RWPE1 (cell line): ENCODE data around the gene MERTK.

ENCODE experiments used
- CTCF ChIA-PET: fragments of 350-600 bp; sonication (Branson Sonifier 250); formaldehyde crosslinking; extraction: SDS; loops from one replicate; lab custom pipeline; 2021; lab: Yijun Ruan, JAX
- POLR2A ChIA-PET: fragments of 400-600 bp; formaldehyde crosslinking; extraction: SDS; loops from one replicate; lab custom pipeline; 2020; ENCODE audit warnings: antibody characterized with exemption; ENCODE audit not compliant: low non-redundant PET; lab: Yijun Ruan, JAX
- DNase-seq: peaks from one replicate; pipeline ENCODE4 v3.0.0; 2012; ENCODE audit warnings: low spot score
- H3K27ac ChIP-seq: fragments of 450-650 bp; 2 replicates; pipeline ENCODE4 v1.5.1; 2017
- TF ChIP-seq, protein P1 (sequence below): fragments of 450-650 bp; conservative IDR thresholded peaks from 2 replicates; pipeline ENCODE4 v1.5.1; 2017; ENCODE audit warnings: low read depth, mild to moderate bottlenecking

Gene MERTK

DNA sequence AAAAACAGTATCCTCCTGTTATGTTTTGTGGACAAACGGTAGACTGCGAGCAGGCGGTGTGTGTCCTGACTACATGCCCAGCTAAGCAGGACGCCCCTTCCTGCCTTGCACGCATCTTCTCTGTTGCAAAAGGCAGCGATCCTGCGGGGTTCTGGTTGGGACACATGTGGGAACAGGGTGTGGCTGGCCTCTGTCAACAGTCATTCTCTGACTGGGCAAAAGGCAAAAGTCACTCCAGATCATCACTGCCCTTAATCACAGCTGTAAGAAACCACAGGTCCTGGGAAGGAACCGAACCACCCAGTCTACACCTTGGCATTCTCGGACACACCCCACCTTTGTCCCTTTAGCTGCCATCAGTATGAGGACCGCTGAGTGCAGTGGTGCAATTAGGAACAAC lies 112.3 kb downstream of the MERTK start:
- POLR2A ChIA-PET = interaction anchor here (0.6 kb wide), 1 partner anchor 22 kb away, joined by 3 read pairs; no protein-coding TSS in a partner anchor
- CTCF ChIA-PET = no interaction called here

DNA sequence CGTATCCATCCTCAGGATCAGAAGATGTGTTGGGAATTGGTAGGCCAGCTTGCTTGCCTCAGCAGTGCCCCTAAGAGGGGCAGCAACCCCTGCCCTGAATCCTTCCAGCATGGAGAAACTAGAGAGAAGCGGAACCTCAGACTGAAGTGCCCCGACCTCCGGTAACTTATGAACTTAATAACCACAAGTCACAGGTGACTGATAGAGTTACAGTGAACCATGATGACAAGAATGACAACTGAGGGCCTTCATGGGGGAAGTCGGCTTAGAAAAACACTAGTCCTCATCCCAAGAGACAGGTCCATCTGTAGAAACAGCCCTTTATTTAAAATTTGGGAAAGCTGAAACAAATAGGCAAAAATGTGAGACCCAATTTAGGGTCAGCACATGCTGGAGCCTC lies 114.1 kb downstream of the MERTK start:
- ChIA-PET CTCF (interaction anchor here (0.7 kb wide), 1 partner anchor 106 kb away, joined by 3 read pairs; no protein-coding TSS in a partner anchor), POLR2A (no interaction called here)
- TF ChIP-seq, protein P1, sequence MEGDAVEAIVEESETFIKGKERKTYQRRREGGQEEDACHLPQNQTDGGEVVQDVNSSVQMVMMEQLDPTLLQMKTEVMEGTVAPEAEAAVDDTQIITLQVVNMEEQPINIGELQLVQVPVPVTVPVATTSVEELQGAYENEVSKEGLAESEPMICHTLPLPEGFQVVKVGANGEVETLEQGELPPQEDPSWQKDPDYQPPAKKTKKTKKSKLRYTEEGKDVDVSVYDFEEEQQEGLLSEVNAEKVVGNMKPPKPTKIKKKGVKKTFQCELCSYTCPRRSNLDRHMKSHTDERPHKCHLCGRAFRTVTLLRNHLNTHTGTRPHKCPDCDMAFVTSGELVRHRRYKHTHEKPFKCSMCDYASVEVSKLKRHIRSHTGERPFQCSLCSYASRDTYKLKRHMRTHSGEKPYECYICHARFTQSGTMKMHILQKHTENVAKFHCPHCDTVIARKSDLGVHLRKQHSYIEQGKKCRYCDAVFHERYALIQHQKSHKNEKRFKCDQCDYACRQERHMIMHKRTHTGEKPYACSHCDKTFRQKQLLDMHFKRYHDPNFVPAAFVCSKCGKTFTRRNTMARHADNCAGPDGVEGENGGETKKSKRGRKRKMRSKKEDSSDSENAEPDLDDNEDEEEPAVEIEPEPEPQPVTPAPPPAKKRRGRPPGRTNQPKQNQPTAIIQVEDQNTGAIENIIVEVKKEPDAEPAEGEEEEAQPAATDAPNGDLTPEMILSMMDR = no peak
- no peak for DNase-seq
- H3K27ac ChIP-seq = no peak overlapping the region

More for the DNA sequence above, 112.3 kb downstream of the MERTK start:
- no peak for DNase-seq
- H3K27ac ChIP-seq = no peak overlapping the region
- TF ChIP-seq, protein P1 = no peak

DNA sequence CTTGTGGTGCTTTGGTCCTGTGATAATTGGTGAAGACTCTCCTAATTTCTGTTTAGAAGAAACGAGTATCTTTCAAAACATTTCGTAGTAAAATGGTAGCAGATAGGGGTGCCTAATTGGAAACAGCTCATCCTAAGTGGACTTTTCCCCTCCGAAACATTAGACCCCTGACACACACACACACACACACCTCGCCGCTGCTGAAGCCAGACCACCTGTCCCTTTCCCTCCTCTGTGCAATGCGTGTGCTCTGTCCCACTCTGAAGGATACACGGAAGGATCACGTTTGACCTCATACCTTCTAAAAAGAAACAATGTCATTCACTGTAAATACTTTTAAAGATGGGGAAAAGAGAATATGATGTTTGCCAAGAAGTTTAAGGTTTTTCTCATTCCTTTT lies 120.4 kb downstream of the MERTK start:
- no peak overlapping the region for H3K27ac ChIP-seq
- no peak for DNase-seq
- TF ChIP-seq, protein P1 = no peak
- POLR2A ChIA-PET = no interaction called here
- CTCF ChIA-PET = interaction anchor here (1.1 kb wide), 1 partner anchor 121 kb away, joined by 4 read pairs; no protein-coding TSS in a partner anchor

DNA sequence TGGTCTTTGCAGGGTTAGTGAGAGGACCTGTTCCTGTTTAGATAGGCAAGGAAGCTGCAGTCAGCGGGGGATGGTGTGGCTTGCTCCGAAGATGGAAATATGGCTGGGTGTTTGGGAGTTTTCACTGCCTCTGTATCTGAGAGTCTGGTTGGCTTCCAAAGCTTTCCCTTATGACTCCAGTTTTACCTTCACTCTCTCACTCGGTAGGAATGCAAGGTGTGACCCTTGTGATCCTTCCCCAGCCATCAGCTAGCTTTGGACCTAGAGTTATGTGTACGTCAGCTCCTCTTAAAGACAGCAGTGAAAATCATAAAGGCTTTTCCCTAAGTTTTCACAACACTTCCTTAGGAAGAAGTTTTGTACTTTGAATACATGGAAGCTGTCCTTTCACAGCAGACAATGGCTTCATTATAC lies 121.2 kb downstream of the MERTK start:
- DNase-seq = no peak
- TF ChIP-seq, protein P1 = no peak
- no peak overlapping the region for H3K27ac ChIP-seq
- POLR2A ChIA-PET = no interaction called here
- CTCF ChIA-PET = interaction anchor here (0.7 to 1.1 kb wide), 2 partner anchors 120 to 122 kb away, joined by 3 to 4 read pairs; no protein-coding TSS in a partner anchor

DNA sequence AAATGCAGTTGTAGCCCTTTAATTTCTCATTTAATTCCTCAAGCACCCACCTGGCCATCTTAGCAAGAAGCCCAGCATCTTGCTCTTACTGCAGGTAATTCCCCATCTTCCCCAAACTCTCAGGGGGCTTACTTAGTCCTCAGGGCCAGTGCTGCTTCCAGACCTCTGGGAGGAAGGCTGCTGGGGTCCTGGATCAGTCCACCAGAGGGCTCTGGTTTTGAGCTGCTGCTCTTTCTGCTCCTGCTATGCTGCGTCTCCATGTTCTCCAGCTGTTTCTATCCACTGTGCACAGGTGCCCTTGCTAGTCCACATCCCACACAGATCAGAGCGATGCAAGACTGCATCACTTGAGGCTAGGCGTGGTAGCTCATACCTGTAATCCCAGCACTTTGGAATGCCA lies 122.2 kb downstream of the MERTK start:
- CTCF ChIA-PET = interaction anchor here (0.7 kb wide), 1 partner anchor 31 kb away, joined by 3 read pairs; no protein-coding TSS in a partner anchor
- DNase-seq = no peak
- no peak overlapping the region for H3K27ac ChIP-seq
- TF ChIP-seq, protein P1 = no peak
- POLR2A ChIA-PET = no interaction called here

DNA sequence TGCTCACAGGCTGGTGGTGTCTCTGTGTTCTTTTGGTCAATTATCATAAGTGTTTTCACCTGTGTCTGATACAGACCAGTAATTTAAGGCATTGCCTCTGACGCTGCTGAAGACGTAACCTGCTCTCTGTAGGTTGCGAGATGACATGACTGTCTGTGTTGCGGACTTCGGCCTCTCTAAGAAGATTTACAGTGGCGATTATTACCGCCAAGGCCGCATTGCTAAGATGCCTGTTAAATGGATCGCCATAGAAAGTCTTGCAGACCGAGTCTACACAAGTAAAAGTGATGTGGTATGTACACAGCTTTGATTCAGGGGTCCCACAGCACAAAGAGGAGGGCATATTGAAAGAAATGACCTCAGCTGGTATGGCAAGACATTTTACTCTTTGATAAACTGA lies 122.9 kb downstream of the MERTK start:
- CTCF ChIA-PET = no interaction called here
- no peak for DNase-seq
- POLR2A ChIA-PET = no interaction called here
- TF ChIP-seq, protein P1 = no peak
- no peak overlapping the region for H3K27ac ChIP-seq
